IPS-NIHi7 (cell line): ENCODE results near the gene C2.
"Not testable (repeated sequence)": the region's sequence is repeated elsewhere in the genome, so short reads cannot be mapped to it uniquely, and the experiment has no call there.

Experiments used
- DNase-seq: peaks from one replicate; pipeline ENCODE4 v3.0.0; 2012; ENCODE audit warnings: mixed read lengths; ENCODE audit errors: extremely low spot score

C2 gene

DNA sequence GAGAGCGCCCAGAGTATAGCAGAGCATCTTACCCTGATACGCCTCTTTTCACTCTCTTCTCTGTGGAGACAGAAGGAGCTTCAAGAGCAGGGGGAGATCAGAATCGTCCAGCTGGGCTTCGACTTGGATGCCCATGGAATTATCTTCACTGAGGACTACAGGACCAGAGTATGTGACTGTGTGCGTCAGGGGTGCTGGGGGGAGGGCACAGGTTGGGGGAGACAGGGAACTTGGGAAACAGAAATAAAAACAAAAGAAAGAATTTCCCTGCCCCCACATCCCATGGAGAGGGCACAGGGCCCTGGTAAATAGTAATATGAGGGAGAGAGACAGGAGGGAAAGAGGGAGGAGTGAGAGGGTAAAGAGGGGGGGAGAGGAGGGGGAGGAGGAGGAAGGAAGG lies 51.3 kb downstream of the C2 start:
- DNase-seq: no peak

DNA sequence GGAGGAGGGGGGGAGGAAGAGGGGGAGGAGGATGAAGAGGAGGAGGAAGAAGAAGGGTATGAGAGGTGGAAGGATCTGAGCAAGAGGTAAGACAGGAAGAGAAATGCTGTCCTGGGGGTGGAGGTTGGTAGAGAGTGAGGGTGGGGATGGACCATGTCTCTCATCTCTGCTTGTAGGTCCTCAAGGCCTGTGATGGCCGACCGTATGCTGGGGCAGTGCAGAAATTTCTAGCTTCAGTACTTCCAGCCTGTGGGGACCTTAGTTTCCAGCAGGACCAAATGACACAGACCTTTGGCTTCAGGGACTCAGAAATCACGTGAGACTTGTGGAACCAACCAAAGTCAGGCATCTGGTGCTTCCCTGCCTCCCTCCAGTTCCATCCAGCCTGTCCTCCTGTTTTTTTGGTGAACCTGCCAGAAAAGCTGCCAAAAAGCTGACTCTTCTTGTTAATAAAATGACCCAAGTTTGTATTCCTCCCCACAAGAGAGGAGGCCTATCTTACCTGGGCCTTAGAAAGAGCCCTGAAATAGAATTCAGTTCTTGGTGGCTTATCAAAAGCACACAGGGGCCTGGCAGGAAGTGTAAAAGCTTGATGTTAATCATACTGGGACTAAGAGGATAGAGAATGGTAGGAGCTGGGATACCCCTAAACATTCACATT lies 51.9 kb downstream of the C2 start:
- no peak for DNase-seq

DNA sequence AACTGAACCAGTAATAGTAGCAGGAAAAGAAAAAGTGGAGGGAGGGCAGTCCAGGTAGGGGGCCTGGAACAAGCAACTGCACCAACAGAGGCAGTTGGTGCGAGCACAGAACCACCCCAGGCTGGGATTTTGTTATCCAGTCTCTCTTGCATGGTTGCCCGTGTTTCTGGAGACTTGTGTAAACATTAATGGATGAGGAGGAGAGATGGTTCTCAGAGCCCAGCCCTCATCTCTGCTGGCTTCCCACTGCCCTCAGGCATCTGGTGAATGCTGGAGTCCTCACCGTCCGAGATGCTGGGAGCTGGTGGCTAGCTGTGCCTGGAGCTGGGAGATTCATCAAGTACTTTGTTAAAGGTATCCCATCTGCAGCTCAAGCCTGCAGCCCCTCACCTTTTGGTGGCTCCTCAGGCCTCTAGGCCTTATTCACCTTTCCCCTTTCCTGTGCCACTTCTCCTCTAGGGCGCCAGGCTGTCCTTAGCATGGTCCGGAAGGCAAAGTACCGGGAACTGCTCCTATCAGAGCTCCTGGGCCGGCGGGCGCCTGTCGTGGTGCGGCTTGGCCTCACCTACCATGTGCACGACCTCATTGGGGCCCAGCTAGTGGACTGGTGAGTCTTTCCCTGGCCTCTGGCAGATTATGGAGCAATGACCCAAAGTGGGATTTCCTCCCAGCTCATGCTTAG lies 52.8 kb downstream of the C2 start:
- DNase-seq: not testable (repeated sequence)

DNA sequence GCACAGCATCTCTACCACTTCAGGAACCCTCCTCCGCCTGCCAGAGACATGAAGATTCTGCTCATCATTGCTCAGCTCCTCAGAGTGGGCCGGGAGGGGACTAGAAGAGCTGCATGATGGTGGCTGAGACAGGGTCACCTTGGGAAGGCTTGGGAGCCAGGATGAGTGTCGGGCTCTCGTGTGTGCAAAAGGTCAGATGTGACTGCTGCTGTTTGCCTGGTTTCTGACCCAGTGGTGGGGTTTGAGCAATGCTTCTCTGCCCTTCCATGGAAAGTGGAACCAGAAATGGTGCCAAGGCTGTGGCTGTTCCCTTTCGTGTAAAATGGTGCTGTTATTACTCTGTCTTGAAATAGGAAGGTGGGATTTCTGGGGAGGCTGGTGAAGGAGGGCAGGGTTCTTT lies 53.5 kb downstream of the C2 start:
- not testable (repeated sequence) for DNase-seq

DNA sequence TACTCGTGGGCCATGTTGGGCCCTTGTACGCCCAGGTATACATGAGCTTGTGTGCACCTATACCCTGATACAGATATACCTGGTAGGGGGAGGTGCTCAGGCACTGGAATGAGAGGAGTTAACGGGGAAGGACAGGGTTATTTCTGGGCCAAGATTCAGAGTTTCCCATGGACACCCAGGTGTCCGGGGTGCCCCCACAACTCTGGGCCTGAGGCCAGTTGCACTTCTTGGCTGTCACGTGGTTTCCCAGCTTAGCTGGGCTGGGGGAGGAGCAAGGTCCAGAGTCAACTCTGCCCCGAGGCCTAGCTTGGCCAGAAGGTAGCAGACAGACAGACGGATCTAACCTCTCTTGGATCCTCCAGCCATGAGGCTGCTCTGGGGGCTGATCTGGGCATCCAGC lies 54.2 kb downstream of the C2 start, which contains the start of gene C4A:
C4A (plus strand) TSS at position 314 of the 400 bp plus-strand sequence; CDS start at position 365, 51 bp downstream.
- not testable (repeated sequence) for DNase-seq

DNA sequence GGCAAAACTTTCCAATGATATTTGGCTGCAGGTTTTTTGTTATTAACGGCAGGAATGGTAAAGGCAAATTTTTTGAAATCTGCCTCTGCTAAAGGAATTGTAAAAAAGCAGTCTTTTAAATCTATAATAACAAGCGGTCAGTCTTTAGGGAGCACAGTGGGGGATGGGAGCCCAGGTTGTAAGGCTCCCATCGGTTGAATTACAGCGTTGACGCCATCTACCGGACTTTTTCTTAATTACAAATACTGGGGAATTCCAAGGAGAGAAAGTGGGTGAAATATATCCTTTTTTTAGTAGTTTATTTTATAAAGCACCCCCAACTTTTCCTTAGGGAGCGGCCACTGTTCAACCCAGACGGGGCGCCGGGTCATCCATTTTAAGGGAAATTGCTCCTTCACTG lies 61.8 kb downstream of the C2 start:
- DNase-seq: not testable (repeated sequence)

DNA sequence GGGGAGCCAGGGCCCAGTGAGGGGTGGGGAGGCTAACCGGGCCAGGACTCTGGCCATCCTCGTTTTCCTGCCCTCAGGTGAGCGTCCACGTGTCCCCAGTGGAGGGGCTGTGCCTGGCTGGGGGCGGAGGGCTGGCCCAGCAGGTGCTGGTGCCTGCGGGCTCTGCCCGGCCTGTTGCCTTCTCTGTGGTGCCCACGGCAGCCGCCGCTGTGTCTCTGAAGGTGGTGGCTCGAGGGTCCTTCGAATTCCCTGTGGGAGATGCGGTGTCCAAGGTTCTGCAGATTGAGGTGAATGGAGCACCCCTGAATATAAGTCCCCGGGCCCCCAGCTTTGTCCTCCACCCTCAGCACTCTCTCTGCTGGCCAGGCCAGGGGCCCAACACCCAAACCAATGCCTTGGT lies 66.9 kb downstream of the C2 start:
- not testable (repeated sequence) for DNase-seq
